VCaP (cell line): ENCODE data around the gene RBPJL.

Experiments used
- H3K27ac ChIP-seq: fragments of 450-650 bp; 2 replicates; pipeline ENCODE4 v1.5.1; 2017
- TF ChIP-seq, protein P1 (sequence below): fragments of 450-650 bp; conservative IDR thresholded peaks from 2 replicates; pipeline ENCODE4 v1.5.1; 2017; ENCODE audit warnings: mild to moderate bottlenecking, moderate library complexity

Gene RBPJL

DNA sequence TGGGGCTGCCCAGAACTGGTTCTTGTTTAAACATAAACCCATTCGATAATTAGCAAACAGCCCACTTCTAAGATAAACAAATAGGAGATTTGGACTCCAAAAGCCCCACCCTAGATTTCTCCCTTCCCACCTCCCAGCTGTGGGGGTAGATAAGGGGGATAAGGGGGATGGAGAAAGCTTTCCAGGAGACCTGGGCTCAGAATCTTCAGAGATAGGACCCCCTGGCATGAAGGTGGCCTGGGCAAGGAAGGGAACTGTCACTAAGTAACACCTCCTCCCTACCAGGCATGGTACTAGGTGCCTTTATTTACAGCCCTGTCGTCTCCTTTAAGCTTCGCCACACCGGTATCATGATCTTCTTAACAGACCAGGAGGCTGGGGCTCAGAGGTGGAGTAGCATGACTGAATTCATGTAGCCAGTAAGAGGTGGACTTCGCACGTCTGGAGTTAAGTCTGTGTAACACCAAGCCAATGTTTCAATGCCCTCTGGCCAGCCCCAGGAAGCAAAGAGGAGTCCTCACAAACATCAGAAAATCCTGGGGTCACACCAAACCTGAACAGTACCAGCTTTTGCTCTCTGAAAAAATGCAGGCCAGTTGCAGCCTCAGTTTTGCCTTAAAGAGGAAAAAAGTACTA, 37.0 kb downstream of the RBPJL start:
- TF ChIP-seq, protein P1, sequence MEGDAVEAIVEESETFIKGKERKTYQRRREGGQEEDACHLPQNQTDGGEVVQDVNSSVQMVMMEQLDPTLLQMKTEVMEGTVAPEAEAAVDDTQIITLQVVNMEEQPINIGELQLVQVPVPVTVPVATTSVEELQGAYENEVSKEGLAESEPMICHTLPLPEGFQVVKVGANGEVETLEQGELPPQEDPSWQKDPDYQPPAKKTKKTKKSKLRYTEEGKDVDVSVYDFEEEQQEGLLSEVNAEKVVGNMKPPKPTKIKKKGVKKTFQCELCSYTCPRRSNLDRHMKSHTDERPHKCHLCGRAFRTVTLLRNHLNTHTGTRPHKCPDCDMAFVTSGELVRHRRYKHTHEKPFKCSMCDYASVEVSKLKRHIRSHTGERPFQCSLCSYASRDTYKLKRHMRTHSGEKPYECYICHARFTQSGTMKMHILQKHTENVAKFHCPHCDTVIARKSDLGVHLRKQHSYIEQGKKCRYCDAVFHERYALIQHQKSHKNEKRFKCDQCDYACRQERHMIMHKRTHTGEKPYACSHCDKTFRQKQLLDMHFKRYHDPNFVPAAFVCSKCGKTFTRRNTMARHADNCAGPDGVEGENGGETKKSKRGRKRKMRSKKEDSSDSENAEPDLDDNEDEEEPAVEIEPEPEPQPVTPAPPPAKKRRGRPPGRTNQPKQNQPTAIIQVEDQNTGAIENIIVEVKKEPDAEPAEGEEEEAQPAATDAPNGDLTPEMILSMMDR, result no peak
- H3K27ac ChIP-seq, result peak overlapping the region; percentile 92

DNA sequence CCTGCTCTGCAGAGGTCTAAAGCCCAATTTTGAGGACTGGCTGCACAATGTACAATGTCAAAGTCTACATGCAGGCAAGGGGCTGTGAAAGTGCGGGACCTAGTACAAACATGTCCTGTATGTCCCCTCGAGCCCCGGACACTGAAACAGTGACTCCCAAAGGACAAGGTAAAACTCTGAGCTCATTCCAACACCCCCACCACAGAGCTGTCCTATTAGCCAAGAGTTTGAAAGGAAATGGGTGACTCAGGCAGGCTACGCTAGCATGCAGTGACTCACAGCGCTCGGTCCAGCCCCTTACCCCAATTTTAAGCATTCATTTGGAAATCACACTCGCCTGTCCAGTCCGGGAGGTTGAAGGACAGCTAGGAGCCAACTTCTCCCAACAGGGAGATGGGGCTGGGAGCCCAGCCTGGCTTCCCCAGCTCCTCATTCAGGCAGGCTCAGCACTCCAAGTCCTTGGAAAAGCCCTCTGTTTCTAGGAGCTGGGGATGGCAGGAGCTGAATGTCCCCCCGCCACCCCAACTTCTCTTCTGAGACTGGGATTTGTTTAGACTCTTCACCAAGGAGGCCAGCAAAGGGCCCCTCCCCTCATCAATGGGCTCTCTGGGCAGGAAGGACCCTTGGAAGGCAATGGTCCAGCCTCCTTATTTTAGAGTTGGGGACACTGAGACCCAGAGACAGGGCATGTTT, 37.7 kb downstream of the RBPJL start:
- peak overlapping the region; percentile 92 for H3K27ac ChIP-seq
- TF ChIP-seq, protein P1, result no peak

DNA sequence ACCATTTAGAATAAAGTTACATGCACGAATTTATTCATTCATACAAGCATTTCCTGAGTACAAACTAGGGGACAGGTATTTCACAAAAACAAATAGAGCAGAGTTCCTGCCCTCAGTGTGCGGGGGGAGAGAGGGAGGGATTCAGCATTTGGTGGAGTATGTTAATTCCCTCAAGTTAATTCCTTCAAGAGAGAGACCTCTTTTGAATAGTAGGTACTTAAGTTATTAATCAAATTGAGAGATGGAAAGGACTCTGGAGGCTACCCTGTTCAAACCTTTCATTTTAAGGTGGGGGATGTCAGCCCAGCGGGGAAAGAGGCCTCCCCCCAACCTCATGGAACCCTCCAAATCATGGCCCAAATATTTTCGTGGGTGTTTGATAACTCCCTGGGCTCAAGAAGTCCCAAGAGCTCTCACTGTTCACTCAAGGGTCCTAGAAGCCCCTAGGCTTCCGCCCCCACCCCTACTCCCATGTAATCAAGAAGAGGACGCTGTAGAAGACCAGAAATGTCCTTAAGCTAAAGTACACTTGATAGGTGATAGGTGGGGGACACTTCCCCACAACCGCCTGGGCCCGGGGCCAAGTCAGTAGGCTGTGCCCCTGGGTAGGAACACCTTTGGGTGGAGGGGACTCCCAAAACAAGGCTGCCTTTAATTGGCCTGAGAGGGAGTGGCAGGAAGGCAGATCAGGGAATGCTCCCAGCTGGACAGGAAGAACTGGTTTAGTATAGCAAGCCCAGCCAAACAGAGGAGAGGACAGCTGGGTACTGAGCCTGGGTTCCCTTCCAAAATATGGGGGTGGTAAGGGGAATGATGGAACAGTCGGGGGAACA, 38.7 kb downstream of the RBPJL start:
- peak overlapping the region; percentile 92 for H3K27ac ChIP-seq
- TF ChIP-seq, protein P1, result no peak

DNA sequence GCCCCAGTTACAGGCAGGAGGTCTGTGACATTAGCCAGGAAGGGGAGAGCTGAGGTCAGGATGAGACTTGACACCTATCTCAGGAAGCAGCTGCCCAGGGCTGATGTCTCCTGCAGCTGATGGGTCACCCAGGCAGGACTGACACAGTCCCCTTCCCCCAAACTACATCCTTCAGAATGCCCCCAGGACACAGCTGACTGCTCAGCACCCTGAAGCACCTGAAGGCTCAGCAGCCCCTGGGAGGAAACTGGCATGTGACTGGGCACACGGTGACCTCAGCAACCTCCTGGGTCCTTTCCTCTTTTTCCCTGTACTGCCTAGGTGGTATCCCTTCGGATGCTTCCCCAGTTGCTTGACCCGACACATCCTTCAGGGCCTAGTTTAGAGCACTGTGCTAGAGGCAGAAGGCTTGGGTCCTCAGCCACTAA, 39.7 kb downstream of the RBPJL start:
- H3K27ac ChIP-seq, result peak overlapping the region; percentile 92

DNA sequence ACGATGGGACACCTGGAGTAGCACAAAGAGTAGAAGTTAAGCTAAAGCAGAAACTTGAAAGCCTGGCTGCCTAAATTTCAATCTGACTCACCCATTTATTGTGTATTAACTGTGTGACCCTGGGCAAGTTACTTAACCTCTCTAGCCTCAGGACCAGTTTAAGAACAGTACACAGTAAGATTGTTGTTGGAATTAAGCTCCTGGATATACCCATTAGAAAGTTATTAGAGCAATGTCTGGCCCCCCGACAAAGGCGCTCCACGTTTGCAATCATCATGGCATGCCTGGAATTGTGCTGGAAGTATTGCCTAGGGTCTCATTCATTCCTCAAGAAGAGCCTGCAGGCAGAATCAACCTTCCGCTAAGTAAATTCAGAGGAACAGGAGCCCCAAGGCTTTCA, 40.2 kb downstream of the RBPJL start:
- TF ChIP-seq, protein P1, result no peak
- peak overlapping the region; percentile 92 for H3K27ac ChIP-seq

More for the DNA sequence above, 39.7 kb downstream of the RBPJL start:
- TF ChIP-seq, protein P1, result no peak

DNA sequence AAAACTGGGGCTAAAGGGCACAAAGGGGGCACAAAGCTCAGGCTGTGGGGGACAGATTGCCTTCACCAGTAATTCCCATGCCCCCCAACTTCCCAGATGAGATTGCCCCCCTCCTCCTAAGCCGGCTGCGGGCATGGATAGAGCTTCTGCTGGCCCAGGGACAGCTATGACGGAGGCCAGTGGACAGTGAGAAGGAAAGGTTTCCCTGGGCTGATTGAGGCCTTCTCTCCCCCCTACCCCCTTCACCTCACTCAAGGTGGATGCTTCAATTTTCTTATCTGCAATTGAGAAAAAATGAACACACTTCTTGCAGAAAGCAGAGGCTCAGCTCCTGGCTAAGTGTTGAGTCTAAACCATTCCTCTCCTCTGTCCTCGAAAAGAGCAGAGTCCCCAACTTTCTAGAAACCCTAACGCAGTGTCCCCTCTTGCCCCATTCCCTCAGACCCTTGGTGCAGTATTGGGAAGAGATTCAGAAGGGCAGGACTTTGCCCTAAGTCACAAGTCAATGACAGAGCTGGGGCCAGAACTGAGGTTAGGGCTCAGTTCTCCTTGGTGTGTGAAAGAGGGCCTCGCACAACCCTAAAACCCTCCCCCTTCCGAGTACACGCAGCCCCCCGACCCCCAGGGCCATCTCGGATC, 40.8 kb downstream of the RBPJL start:
- peak overlapping the region; percentile 92 for H3K27ac ChIP-seq
- TF ChIP-seq, protein P1, result no peak
